Naive thymus-derived CD4-positive, alpha-beta T cell (primary cell): ENCODE measurements around the gene INTS3. TPM values are rescaled to one million over a fixed set of nuclear protein-coding genes. Genes with fewer than 3 reads are reported as not detected.

Source experiments
- ATAC-seq: fragments of 150-1000 bp; cut with Tn5 transposase; 2 replicates; pipeline ENCODE4 v1.10.0; 2021; ENCODE audit warnings: mild to moderate bottlenecking, moderate library complexity
- CTCF ChIA-PET: fragments of 350-600 bp; sonication (Branson Sonifier 250); formaldehyde crosslinking; loops from one replicate; lab custom pipeline; 2021; ENCODE audit warnings: antibody characterized with exemption; lab: Charles Lee
- POLR2A ChIA-PET: fragments of 350-600 bp; sonication (Branson Sonifier 250); formaldehyde crosslinking; loops from one replicate; lab custom pipeline; 2021; ENCODE audit warnings: antibody characterized with exemption, inconsistent platforms; lab: Charles Lee
- DNase-seq, 9 donors: peaks; one replicate each; pipeline versions ENCODE4 v3.0.0 to v3.0.0-alpha.2; 2020 to 2022; ENCODE audit warnings: mixed read lengths in 1 of 9
- H3K27ac ChIP-seq: one replicate; pipeline ENCODE4 v1.7.0; 2013; ENCODE audit warnings: mild to moderate bottlenecking, low read depth, low read length, moderate library complexity
- H3K27me3 ChIP-seq, 2 donors: one replicate each; pipeline ENCODE4 v1.7.0; 2013; ENCODE audit warnings: low read length in 2 of 2, mild to moderate bottlenecking in 2 of 2, moderate library complexity in 2 of 2; ENCODE audit not compliant: control insufficient read depth in 2 of 2, insufficient read depth in 2 of 2
- H3K36me3 ChIP-seq, 3 experiments: 1 replicate in 2 of 3; 2 replicates in 1 of 3; pipeline ENCODE4 v1.7.0; 2013; ENCODE audit warnings: low read length in 3 of 3, mild to moderate bottlenecking in 3 of 3, moderate library complexity in 1 of 3; ENCODE audit not compliant: insufficient read depth in 3 of 3, control insufficient read depth in 2 of 3
- H3K4me1 ChIP-seq, 2 donors: one replicate each; pipeline ENCODE4 v1.7.0; 2013; ENCODE audit warnings: low read length in 2 of 2, mild to moderate bottlenecking in 2 of 2, moderate library complexity in 1 of 2; ENCODE audit not compliant: control insufficient read depth in 2 of 2, insufficient read depth in 2 of 2
- H3K4me3 ChIP-seq: 2 replicates; pipeline ENCODE4 v1.7.0; 2013; ENCODE audit warnings: mild to moderate bottlenecking, low read length
- H3K9me3 ChIP-seq, 3 experiments: 1 replicate in 2 of 3; 2 replicates in 1 of 3; pipeline ENCODE4 v1.7.0; 2013; ENCODE audit warnings: low read length in 3 of 3; ENCODE audit not compliant: control insufficient read depth in 2 of 3
- H3K27ac Mint-ChIP-seq, 9 donors: one replicate each; pipeline ENCODE4 v1.8.0; 2020 to 2022; ENCODE audit warnings: mixed read lengths in 9 of 9, mild to moderate bottlenecking in 8 of 9, moderate library complexity in 5 of 9, inconsistent platforms in 2 of 9
- H3K27me3 Mint-ChIP-seq, 5 donors: one replicate each; pipeline ENCODE4 v1.8.0; 2021 to 2022; ENCODE audit warnings: mixed read lengths in 5 of 5, mild to moderate bottlenecking in 1 of 5
- H3K36me3 Mint-ChIP-seq, 5 donors: one replicate each; pipeline ENCODE4 v1.8.0; 2020 to 2022; ENCODE audit warnings: mixed read lengths in 5 of 5, mild to moderate bottlenecking in 3 of 5, inconsistent platforms in 1 of 5
- H3K4me1 Mint-ChIP-seq, 7 donors: one replicate each; pipeline ENCODE4 v1.8.0; 2020 to 2022; ENCODE audit warnings: mixed read lengths in 7 of 7, mild to moderate bottlenecking in 3 of 7, inconsistent platforms in 1 of 7
- H3K4me3 Mint-ChIP-seq, 10 donors: one replicate each; pipeline ENCODE4 v1.8.0; 2020 to 2022; ENCODE audit warnings: mild to moderate bottlenecking in 10 of 10, mixed read lengths in 10 of 10, moderate library complexity in 6 of 10, inconsistent platforms in 2 of 10
- H3K9me3 Mint-ChIP-seq, 11 donors: one replicate each; pipeline ENCODE4 v1.8.0; 2020 to 2022; ENCODE audit warnings: mixed read lengths in 11 of 11, mild to moderate bottlenecking in 4 of 11, inconsistent platforms in 1 of 11, moderate library complexity in 1 of 11
- intact Hi-C, 2 donors: fragments of 100-400 bp; cut with micrococcal nuclease; formaldehyde crosslinking; loops; one replicate each; pipeline ENCODE4 v1.15.1; 2023
- polyA plus RNA-seq, 2 donors: library from polyadenylated mRNA; unstranded; fragments of 300-500 nt; fragmentation: Illumina TruSeq; gene quantifications; one replicate each; pipeline ENCODE4 v1.2.3, GENCODE V29; 2021
- total RNA-seq, 6 experiments: library from RNA in 5 of 6; stranded (reverse) in 5 of 6; gene quantifications; 1 replicate in 5 of 6; 2 replicates in 1 of 6; pipeline ENCODE4 v1.2.3 and lab custom pipeline; 2021 to 2026

Gene INTS3
- total and polyA plus RNA-seq, 7 experiments from 2014 or later = 9.5 to 68.1 (median 54.3) TPM

DNA sequence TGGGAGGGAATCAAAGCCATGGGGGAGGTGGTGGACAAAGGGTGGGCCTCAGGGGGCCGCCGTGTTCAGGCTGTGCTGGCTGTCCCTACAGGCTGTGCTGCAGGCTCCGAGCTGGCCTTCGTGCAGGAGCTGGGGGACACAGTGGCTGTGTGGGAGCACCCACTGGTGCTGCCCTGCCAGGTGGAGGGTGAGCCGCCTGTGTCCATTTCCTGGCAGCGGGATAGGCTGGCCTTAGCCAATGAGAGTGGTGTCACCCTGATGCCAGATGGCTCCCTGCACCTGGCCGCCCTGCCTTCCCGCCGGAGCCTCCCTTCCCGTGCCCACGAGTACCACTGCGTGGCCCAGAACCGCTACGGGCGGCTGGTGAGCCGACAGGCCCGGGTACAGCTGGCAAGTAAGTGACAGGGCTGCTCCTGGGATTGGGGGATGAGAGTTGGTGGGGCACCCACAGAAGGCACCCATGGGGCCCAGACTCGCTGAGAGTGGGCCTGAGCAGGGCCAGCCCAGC, 67.5 kb downstream of the INTS3 start:
- peaks cover 0 to 4% (median 0%) of the 10 kb centered on the region in 3 experiments for H3K36me3 ChIP-seq
- Mint-ChIP-seq H3K27ac (no peak overlapping the region), H3K4me1 (peaks cover 4 to 27% (median 13%) of the 10 kb centered on the region in 7 donors), H3K36me3 (no peaks in the 10 kb centered on the region), H3K4me3 (no peak overlapping the region), H3K27me3 (no peaks in the 10 kb centered on the region), H3K9me3 (no peaks in the 10 kb centered on the region)
- no peak for ATAC-seq
- H3K27me3 ChIP-seq = no peaks in the 10 kb centered on the region
- ChIA-PET CTCF (interaction anchor here (2.3 to 5.7 kb wide), 2 partner anchors 150 to 193 kb away, joined by 8 to 84 read pairs; partner anchors contain the start of genes DENND4B, RAB13 and RPS27), POLR2A (no interaction called here)
- DNase-seq = no peak
- intact Hi-C loops = no loop called here
- no peak overlapping the region for H3K4me3 ChIP-seq
- H3K4me1 ChIP-seq = peaks cover 0 to 6% of the 10 kb centered on the region in 2 donors
- no peak overlapping the region for H3K27ac ChIP-seq
- H3K9me3 ChIP-seq = no peaks in the 10 kb centered on the region

DNA sequence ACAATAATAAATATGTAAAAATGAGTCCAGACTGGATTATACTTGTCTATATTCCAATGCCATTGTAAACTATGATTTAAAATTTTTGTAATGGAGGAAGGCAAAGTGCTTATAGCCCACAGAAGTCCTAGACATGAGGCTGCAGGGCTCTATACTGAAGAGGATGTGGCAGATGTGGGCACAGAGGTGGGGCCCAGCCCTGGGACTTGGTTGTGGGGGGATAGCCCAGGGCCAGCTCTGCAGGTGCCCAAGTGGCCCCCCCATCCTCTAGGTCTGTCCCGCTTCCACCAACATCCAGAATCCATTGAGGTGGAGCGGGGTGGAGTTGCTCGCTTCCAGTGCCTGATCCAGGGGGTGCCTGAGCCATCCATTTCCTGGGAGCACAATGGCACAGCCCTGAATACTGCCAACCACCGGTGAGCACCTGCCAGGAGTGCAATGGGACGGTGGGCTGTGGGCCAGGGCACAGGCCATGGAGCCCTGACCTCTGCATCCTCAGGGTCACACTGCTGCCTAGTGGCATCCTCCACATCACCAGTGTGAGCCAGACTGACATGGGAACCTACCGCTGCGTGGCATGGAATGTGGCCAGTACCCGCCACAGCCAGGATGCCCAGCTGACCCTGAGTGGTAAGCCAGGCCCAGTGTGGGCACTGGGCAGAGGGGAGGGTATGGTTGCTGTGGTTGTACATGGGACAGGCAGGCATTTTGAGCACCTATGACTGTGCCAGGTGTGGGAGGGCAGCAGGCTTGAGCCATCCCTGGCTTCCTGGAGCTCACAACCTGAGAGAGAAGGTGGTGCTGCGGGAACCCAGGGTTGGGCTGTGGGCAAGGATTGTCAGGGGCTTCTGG, 68.3 kb downstream of the INTS3 start:
- peak overlapping the region in 4 of 9 donors; percentile 39 to 84 (median 54) for H3K27ac Mint-ChIP-seq
- DNase-seq (no peak), ATAC-seq (no peak)
- peaks cover 0 to 2% (median 0%) of the 10 kb centered on the region in 11 donors for H3K9me3 Mint-ChIP-seq
- no peak overlapping the region for H3K27ac ChIP-seq
- no peak overlapping the region for H3K4me3 ChIP-seq
- no peaks in the 10 kb centered on the region for H3K27me3 Mint-ChIP-seq
- intact Hi-C loops = no loop called here
- no peaks in the 10 kb centered on the region for H3K9me3 ChIP-seq
- H3K4me1 ChIP-seq = peaks cover 0 to 6% of the 10 kb centered on the region in 2 donors
- no peaks in the 10 kb centered on the region for H3K36me3 Mint-ChIP-seq
- H3K4me3 Mint-ChIP-seq = no peak overlapping the region
- ChIA-PET CTCF (interaction anchor here (0.7 to 5.7 kb wide), 6 partner anchors 10 to 192 kb away, joined by 3 to 84 read pairs (median 6); partner anchors contain the start of genes CREB3L4, DENND4B, RAB13 and RPS27), POLR2A (interaction anchor here (2.2 to 4.9 kb wide), 2 partner anchors 191 to 194 kb away, joined by 8 to 29 read pairs; partner anchors contain the start of genes RAB13 and RPS27)
- peaks cover 4 to 20% (median 7%) of the 10 kb centered on the region in 7 donors for H3K4me1 Mint-ChIP-seq
- H3K36me3 ChIP-seq = peaks cover 0 to 5% (median 0%) of the 10 kb centered on the region in 3 experiments
- no peaks in the 10 kb centered on the region for H3K27me3 ChIP-seq

DNA sequence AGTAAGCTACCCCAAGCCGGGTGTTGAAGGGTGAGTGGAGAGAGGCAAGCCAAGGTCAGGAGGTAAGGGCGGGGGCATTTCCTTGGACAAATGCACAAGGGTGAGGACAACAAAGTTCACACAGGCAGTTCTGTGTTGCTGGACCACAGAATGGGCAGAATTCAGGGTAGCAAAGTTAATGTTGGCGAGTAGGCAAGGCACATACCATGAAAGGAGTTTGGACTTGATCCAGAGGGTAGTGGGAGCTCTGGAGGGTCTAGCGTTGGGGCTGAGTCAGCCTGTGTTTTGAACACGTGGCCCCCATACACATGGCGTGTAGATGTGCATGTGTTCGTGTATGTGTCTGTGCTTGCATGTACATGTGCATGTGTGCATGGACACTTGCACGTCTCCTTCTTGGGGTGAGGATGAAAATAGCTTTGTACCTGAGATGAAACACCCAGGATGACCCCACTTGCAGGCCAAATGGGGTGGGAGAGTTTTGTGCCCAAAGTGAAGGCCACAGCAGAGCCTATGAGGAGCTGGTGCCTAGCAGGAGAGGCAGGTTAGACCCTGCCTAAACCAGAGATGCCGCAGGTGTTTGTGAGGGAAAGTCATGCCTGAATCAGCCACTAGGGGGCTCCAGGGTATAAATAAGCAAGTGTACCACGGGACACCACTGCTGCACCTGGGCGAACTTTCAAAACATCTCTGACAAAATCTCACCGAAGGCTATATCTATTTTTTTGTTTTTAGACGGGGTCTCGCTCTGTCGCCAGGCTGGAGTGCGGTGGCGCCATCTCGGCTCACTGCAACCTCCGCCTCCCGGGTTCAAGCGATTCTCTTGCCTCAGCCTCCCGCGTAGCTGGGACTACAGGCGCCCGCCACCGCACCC, 69.2 kb downstream of the INTS3 start:
- POLR2A ChIA-PET = interaction anchor here (0.9 to 4.9 kb wide), 3 partner anchors 13 to 193 kb away, joined by 3 to 29 read pairs (median 8); partner anchors contain the start of genes RAB13 and RPS27
- H3K4me1 ChIP-seq = peaks cover 0 to 6% of the 10 kb centered on the region in 2 donors
- H3K4me3 Mint-ChIP-seq = no peak overlapping the region
- H3K4me3 ChIP-seq = no peak overlapping the region
- ATAC-seq = peak; percentile 92
- H3K9me3 Mint-ChIP-seq = peaks cover 0 to 2% (median 0%) of the 10 kb centered on the region in 11 donors
- CTCF ChIA-PET = interaction anchor here (0.6 to 5.7 kb wide), 8 partner anchors 9 to 191 kb away, joined by 3 to 84 read pairs (median 4); partner anchors contain the start of genes CREB3L4, DENND4B, RAB13 and RPS27
- H3K27me3 ChIP-seq = no peaks in the 10 kb centered on the region
- peak; percentile 57 to 84 (median 78) for DNase-seq
- H3K36me3 Mint-ChIP-seq = peaks cover 0 to 2% (median 0%) of the 10 kb centered on the region in 5 donors
- H3K36me3 ChIP-seq = peaks cover 0 to 9% (median 0%) of the 10 kb centered on the region in 3 experiments
- no peak overlapping the region for H3K27ac ChIP-seq
- H3K9me3 ChIP-seq = no peaks in the 10 kb centered on the region
- intact Hi-C loops = loop anchor here (1.0 kb wide), 6 partner anchors 123 to 475 kb away; partner anchors contain the start of genes RAB13 (in 2 of the 2), DENND4B (in 1 of the 2) and HAX1 (in 1 of the 2)
- H3K27ac Mint-ChIP-seq = peak overlapping the region in 7 of 9 donors; percentile 39 to 84 (median 65)
- H3K4me1 Mint-ChIP-seq = peaks cover 4 to 17% (median 8%) of the 10 kb centered on the region in 7 donors
- no peaks in the 10 kb centered on the region for H3K27me3 Mint-ChIP-seq

DNA sequence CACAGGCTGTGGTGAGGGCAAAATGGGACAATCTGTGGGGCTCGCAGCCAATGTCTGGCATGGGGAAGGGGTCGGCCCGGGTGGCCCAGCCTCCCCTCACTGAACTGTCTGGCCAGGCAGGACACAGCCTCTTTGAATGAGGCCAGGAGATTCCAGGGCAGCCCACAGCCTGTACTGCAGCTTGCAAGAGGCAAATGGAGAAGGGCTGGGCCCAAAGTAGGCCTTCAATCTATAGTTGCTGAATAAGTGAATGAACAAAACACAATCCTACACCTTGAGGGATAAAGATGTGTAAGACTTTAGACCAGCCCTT, 70.6 kb downstream of the INTS3 start:
- Mint-ChIP-seq H3K9me3 (peaks cover 0 to 4% (median 0%) of the 10 kb centered on the region in 11 donors), H3K4me3 (no peak overlapping the region), H3K27ac (peak overlapping the region in 7 of 9 donors; percentile 2 to 77 (median 69)), H3K4me1 (peaks cover 5 to 20% (median 13%) of the 10 kb centered on the region in 7 donors), H3K36me3 (peaks cover 0 to 3% (median 0%) of the 10 kb centered on the region in 5 donors), H3K27me3 (no peaks in the 10 kb centered on the region)
- Histone ChIP-seq H3K4me1 (peaks cover 0 to 6% of the 10 kb centered on the region in 2 donors), H3K9me3 (no peaks in the 10 kb centered on the region), H3K27me3 (no peaks in the 10 kb centered on the region), H3K36me3 (peaks cover 0 to 9% (median 0%) of the 10 kb centered on the region in 3 experiments), H3K27ac (no peak overlapping the region), H3K4me3 (no peak overlapping the region)
- POLR2A ChIA-PET = interaction anchor here (1.0 to 4.9 kb wide), 4 partner anchors 147 to 192 kb away, joined by 3 to 29 read pairs (median 6); partner anchors contain the start of genes JTB, RAB13 and RPS27
- ATAC-seq = no peak
- intact Hi-C loops = no loop called here
- CTCF ChIA-PET = interaction anchor here (0.7 to 5.7 kb wide), 3 partner anchors 148 to 190 kb away, joined by 4 to 84 read pairs (median 5); partner anchors contain the start of genes DENND4B, RAB13 and RPS27
- DNase-seq = no peak

DNA sequence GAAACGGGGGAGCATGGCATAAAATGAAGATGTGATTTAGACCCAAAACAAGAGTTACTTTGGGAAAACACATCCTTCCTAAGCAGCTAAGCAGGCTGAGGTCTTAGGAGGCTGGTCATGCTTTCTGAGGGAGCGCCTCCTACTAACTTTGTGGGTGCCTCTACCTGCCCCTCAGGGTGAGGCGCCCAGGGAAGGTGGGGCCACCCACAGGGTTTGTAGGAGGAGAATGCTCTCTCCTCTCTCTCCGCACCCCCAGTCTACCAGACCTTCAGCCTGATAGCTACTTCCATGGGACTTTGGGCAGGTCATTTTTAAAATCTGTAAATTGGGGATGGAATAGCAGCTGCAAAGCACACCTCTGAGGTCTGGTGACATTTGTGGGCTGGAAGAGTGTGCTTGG, 71.2 kb downstream of the INTS3 start:
- H3K4me1 Mint-ChIP-seq = peaks cover 7 to 24% (median 15%) of the 10 kb centered on the region in 7 donors
- Histone ChIP-seq H3K4me1 (peaks cover 0 to 11% of the 10 kb centered on the region in 2 donors), H3K36me3 (peaks cover 0 to 9% (median 0%) of the 10 kb centered on the region in 3 experiments), H3K9me3 (no peaks in the 10 kb centered on the region), H3K4me3 (no peak overlapping the region), H3K27ac (no peak overlapping the region), H3K27me3 (no peaks in the 10 kb centered on the region)
- H3K27me3 Mint-ChIP-seq = no peaks in the 10 kb centered on the region
- H3K36me3 Mint-ChIP-seq = peaks cover 0 to 4% (median 3%) of the 10 kb centered on the region in 5 donors
- H3K27ac Mint-ChIP-seq = peak overlapping the region in 6 of 9 donors; percentile 42 to 77 (median 72)
- H3K4me3 Mint-ChIP-seq = no peak overlapping the region
- peaks cover 0 to 4% (median 0%) of the 10 kb centered on the region in 11 donors for H3K9me3 Mint-ChIP-seq
- no peak for ATAC-seq
- POLR2A ChIA-PET = interaction anchor here (1.0 to 4.9 kb wide), 3 partner anchors 147 to 191 kb away, joined by 3 to 29 read pairs (median 5); partner anchors contain the start of genes JTB and RPS27
- intact Hi-C loops = no loop called here
- CTCF ChIA-PET = interaction anchor here (5.7 kb wide), 1 partner anchor 189 kb away, joined by 84 read pairs; the partner anchor contains the start of genes RAB13 and RPS27
- DNase-seq = no peak
